SU-DHL-6 (cell line): ENCODE measurements around the gene FIGNL2.

ENCODE experiments used
- H2AFZ ChIP-seq: fragments of 200-600 bp; sonication (generic); 2 replicates; pipeline ENCODE4 v1.6.1; 2014; ENCODE audit warnings: low read depth, mild to moderate bottlenecking, moderate library complexity, mixed read lengths, antibody characterized with exemption, low read length; ENCODE audit not compliant: severe bottlenecking
- H3F3A ChIP-seq: fragments of 200-600 bp; shearing (Covaris generic); 2 replicates; pipeline ENCODE4 v1.6.0; 2016; ENCODE audit warnings: antibody characterized with exemption, mild to moderate bottlenecking; ENCODE audit not compliant: insufficient read depth
- H3K27ac ChIP-seq: fragments of 200-600 bp; sonication (generic); 2 replicates; pipeline ENCODE4 v1.5.1; 2016; ENCODE audit warnings: low read depth, mild to moderate bottlenecking, low read length, moderate library complexity, mixed read lengths
- H3K27me3 ChIP-seq: fragments of 200-600 bp; sonication (generic), shearing (Covaris generic); 2 replicates; pipeline ENCODE4 v1.6.0; 2014; ENCODE audit warnings: mild to moderate bottlenecking, low read length
- H3K36me3 ChIP-seq: fragments of 200-600 bp; sonication (generic); 2 replicates; pipeline ENCODE4 v1.6.1; 2014; ENCODE audit warnings: mild to moderate bottlenecking, low read length, mixed read lengths
- H3K4me2 ChIP-seq: fragments of 300-600, 200-600 bp; shearing (Covaris generic), sonication (generic); 2 replicates; pipeline ENCODE4 v1.6.0; 2014; ENCODE audit warnings: low read length, low read depth, mild to moderate bottlenecking; ENCODE audit not compliant: poor library complexity, severe bottlenecking
- H3K4me3 ChIP-seq: fragments of 200-600 bp; sonication (generic); 2 replicates; pipeline ENCODE4 v1.5.1; 2014; ENCODE audit warnings: antibody characterized with exemption, low read length, mild to moderate bottlenecking, mixed read lengths; ENCODE audit not compliant: insufficient read depth, poor library complexity, severe bottlenecking
- H3K79me2 ChIP-seq: fragments of 200-600 bp; sonication (generic); 2 replicates; pipeline ENCODE4 v1.6.1; 2014; ENCODE audit warnings: mild to moderate bottlenecking, low read length, moderate library complexity; ENCODE audit not compliant: insufficient read depth
- H3K9ac ChIP-seq: fragments of 200-600 bp; sonication (generic); 2 replicates; pipeline ENCODE4 v1.7.0; 2014; ENCODE audit warnings: mild to moderate bottlenecking, low read length
- H3K9me2 ChIP-seq: fragments of 200-600 bp; sonication (generic); replicated peaks from 2 replicates; pipeline ENCODE4 v1.6.1; 2014; ENCODE audit warnings: low read length; ENCODE audit not compliant: insufficient read depth
- H3K9me3 ChIP-seq: fragments of 200-600 bp; sonication (generic); 2 replicates; pipeline ENCODE4 v1.6.1; 2014; ENCODE audit warnings: low read length, mixed read lengths; ENCODE audit not compliant: insufficient read depth
- H4K20me1 ChIP-seq: fragments of 200-600 bp; sonication (generic); 2 replicates; pipeline ENCODE4 v1.6.1; 2014; ENCODE audit warnings: low read depth, mild to moderate bottlenecking, antibody characterized with exemption, low read length, moderate library complexity, mixed read lengths
- CTCF ChIP-seq: fragments of 200-600 bp; sonication (generic); IDR thresholded peaks from one replicate; pipeline ENCODE4 v1.5.1; 2017; ENCODE audit warnings: antibody characterized with exemption, mild to moderate bottlenecking, low read length, moderate library complexity; ENCODE audit not compliant: insufficient read depth, poor library complexity, severe bottlenecking
- EZH2phosphoT487 ChIP-seq: fragments of 200-600 bp; sonication (generic), shearing (Covaris generic); conservative IDR thresholded peaks from 2 replicates; pipeline ENCODE4 v1.6.1; 2018; ENCODE audit warnings: mild to moderate bottlenecking, antibody characterized with exemption, low read length, moderate library complexity, mixed read lengths

The FIGNL2 gene

DNA sequence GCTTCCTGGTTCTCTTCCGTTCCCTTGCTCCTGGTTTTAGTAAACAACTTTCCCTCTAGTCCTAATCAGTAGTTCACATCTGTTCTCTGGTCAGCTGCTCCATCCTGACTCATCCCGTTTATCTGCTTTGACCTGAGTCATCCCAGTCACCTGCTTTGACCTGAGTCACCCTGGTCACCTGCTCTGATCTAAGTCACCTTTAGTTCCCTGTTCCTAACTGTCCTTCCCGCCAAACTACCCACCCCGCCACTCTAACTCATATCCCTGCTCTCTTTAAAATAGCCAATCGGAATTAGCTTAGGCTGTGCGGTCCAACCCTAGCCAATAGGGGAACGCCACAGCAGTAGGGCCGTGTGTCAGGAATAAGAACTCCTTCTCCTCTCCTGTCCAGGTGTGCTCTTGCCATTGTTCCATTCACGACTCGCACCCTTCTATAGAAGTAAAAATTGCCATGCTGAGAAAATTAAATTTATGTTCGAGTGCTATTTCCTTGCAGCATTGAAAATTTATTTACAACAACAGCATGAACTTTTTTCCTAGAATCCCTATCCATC lies 36.2 kb upstream of the FIGNL2 start:
- Histone ChIP-seq H3K27me3 (no peaks in the 10 kb centered on the region), H3F3A (no peaks in the 10 kb centered on the region), H3K9me3 (no peaks in the 10 kb centered on the region), H3K79me2 (no peaks in the 10 kb centered on the region), H2AFZ (no peak overlapping the region), H4K20me1 (no peaks in the 10 kb centered on the region), H3K4me3 (no peak overlapping the region), H3K9me2 (no peaks in the 10 kb centered on the region), H3K9ac (no peak overlapping the region), H3K27ac (no peak overlapping the region), H3K4me2 (no peak overlapping the region), H3K36me3 (no peaks in the 10 kb centered on the region)
- no peak for TF ChIP-seq EZH2phosphoT487
- TF ChIP-seq CTCF = no peak

DNA sequence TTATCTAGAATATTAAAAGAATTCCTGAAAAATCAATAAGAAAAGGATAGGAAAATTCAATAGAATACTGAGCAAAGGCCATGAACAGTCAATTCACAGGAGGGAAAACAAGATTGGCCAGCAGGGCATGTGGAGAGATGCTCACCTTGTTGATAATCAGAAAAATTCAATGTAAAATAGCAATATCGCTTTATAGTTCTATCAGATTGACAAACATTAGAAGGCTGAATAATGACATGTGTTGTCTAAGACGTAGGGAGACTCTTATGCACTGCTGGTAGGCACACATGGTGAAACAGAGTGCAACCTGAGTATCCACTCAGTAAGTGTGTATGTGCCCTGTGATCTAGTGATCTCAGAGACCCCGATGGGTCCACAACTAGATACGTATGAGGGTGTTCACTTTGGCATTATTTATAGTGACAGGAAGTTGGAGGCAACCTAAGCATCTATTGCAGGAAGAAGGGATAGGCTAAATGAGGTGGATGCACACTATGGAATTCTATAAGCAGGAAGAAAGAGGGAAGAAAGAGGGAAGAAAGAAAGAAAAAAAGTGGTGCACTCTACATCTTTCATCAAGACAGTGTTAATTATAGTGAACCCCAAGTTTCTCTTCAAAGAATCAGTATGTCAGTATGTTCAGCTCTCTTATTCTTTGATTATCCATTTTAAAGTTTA lies 35.6 kb upstream of the FIGNL2 start:
- Histone ChIP-seq H3K27me3 (no peaks in the 10 kb centered on the region), H3K4me2 (no peak overlapping the region), H3K36me3 (no peaks in the 10 kb centered on the region), H2AFZ (no peak overlapping the region), H3K9ac (no peak overlapping the region), H3F3A (no peaks in the 10 kb centered on the region), H4K20me1 (no peaks in the 10 kb centered on the region), H3K9me3 (no peaks in the 10 kb centered on the region), H3K9me2 (no peaks in the 10 kb centered on the region), H3K4me3 (no peak overlapping the region), H3K27ac (no peak overlapping the region), H3K79me2 (no peaks in the 10 kb centered on the region)
- TF ChIP-seq EZH2phosphoT487 (no peak), CTCF (no peak)

- Histone ChIP-seq H2AFZ (no peak overlapping the region), H3K9me2 (no peaks in the 10 kb centered on the region), H3K4me3 (no peak overlapping the region), H3K9me3 (no peaks in the 10 kb centered on the region), H3K79me2 (no peaks in the 10 kb centered on the region), H3K9ac (no peak overlapping the region), H3K27ac (no peak overlapping the region), H3K4me2 (no peak overlapping the region), H3K27me3 (no peaks in the 10 kb centered on the region), H3K36me3 (no peaks in the 10 kb centered on the region), H4K20me1 (no peaks in the 10 kb centered on the region), H3F3A (no peaks in the 10 kb centered on the region)
- no peak for TF ChIP-seq EZH2phosphoT487
- no peak for TF ChIP-seq CTCF
Measured at GRCh38 chr12:51883295-51883694, 34.8 kb upstream of the FIGNL2 start.
